Natural killer cell (primary cell): Measurements from ENCODE around the gene FITM2. TPM values are rescaled to one million over a fixed set of nuclear protein-coding genes. Genes with fewer than 3 reads are reported as not detected.

Experiments used
- ATAC-seq, 3 donors: fragments of 150-1000 bp in 2 of 3; fragments of 200-7000 bp in 1 of 3; cut with Tn5 transposase; 1 replicate in 1 of 3; 2 replicates in 2 of 3; pipeline ENCODE4 v1.10.0; 2021; ENCODE audit warnings: mild to moderate bottlenecking in 2 of 3, moderate library complexity in 2 of 3
- DNase-seq, 2 donors: peaks; one replicate each; pipeline versions ENCODE4 v3.0.0 to v3.0.0-alpha.2; 2013 to 2021; ENCODE audit warnings: mixed read lengths in 1 of 2
- H3K27ac ChIP-seq: one replicate; pipeline ENCODE4 v1.5.1; 2013; ENCODE audit warnings: mild to moderate bottlenecking, low read length
- H3K27me3 ChIP-seq: one replicate; pipeline ENCODE4 v1.6.1; 2013; ENCODE audit warnings: low read length; ENCODE audit not compliant: control insufficient read depth, insufficient read depth
- H3K36me3 ChIP-seq: one replicate; pipeline ENCODE4 v1.6.1; 2013; ENCODE audit warnings: low read length; ENCODE audit not compliant: control insufficient read depth, insufficient read depth
- H3K4me1 ChIP-seq: one replicate; pipeline ENCODE4 v1.6.1; 2013; ENCODE audit warnings: low read length; ENCODE audit not compliant: control insufficient read depth, insufficient read depth
- H3K4me3 ChIP-seq: one replicate; pipeline ENCODE4 v1.5.1; 2013; ENCODE audit warnings: low read length
- H3K9me3 ChIP-seq: one replicate; pipeline ENCODE4 v1.6.1; 2013; ENCODE audit warnings: low read length; ENCODE audit not compliant: control insufficient read depth, insufficient read depth
- H3K27ac Mint-ChIP-seq, 2 donors: one replicate each; pipeline ENCODE4 v1.8.0; 2022; ENCODE audit warnings: mild to moderate bottlenecking in 2 of 2, mixed read lengths in 2 of 2, moderate library complexity in 1 of 2
- H3K27me3 Mint-ChIP-seq, 2 donors: one replicate each; pipeline ENCODE4 v1.8.0; 2022; ENCODE audit warnings: low read depth in 2 of 2, mixed read lengths in 2 of 2
- H3K36me3 Mint-ChIP-seq: one replicate; pipeline ENCODE4 v1.8.0; 2022; ENCODE audit warnings: mixed read lengths
- H3K4me1 Mint-ChIP-seq, 2 donors: one replicate each; pipeline ENCODE4 v1.8.0; 2022; ENCODE audit warnings: mixed read lengths in 2 of 2
- H3K4me3 Mint-ChIP-seq: one replicate; pipeline ENCODE4 v1.8.0; 2022; ENCODE audit warnings: mild to moderate bottlenecking, moderate library complexity, mixed read lengths
- H3K9me3 Mint-ChIP-seq, 2 donors: one replicate each; pipeline ENCODE4 v1.8.0; 2022; ENCODE audit warnings: mixed read lengths in 2 of 2
- CTCF ChIP-seq: fragments of 200-600 bp; IDR thresholded peaks from one replicate; pipeline ENCODE4 v1.8.0; 2022; ENCODE audit warnings: antibody characterized with exemption
- WGBS: methylation state at CpG from one replicate; pipeline ENCODE4 v1.1.7; 2013; ENCODE audit warnings: missing lambda C conversion rate; ENCODE audit not compliant: insufficient coverage; 5-methylcytosine and 5-hydroxymethylcytosine counted together
- intact Hi-C: fragments of 100-400 bp; cut with micrococcal nuclease; formaldehyde crosslinking; loops from one replicate; pipeline ENCODE4 v1.14.2; 2022
- total RNA-seq, 4 donors: library from RNA; stranded (reverse); fragments of 120-200 nt in 1 of 4; gene quantifications; one replicate each; pipeline versions ENCODE4 v1.2.3 to v1.2.4, GENCODE V29; 2013 to 2022

The FITM2 gene
- total RNA-seq, 3 donors from 2014 or later (not counting 1 experiment from before 2014, with no cell fraction given) = 3.7 to 6.0 (median 3.9) TPM

DNA sequence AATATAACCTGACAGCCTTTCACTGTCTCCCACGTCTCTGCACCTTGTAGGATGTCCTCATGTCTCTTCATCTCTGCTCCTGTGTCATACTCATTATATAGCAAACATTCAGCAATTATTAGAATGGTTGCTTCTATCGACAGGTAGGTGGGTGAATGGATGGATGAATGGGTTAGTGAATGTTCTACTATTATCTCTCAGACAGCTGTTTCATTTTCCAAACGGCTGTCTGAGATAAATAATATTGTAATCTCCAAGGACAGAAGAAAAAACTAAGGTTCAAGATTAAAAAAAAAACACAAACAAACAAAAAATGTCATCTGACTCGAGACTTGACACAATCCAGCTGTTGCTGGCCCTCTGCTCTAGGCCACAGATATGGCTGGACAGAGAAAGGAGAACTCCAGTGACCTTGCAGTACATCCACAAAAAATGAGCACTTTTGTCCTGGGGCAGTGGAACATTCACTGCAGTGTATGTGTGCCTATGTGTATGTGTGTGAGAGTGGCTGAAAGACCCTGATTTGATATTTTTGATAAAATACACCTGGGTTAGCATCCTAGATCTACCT, 46.6 kb upstream of the FITM2 start:
- H3K9me3 Mint-ChIP-seq = no peaks in the 10 kb centered on the region
- intact Hi-C loops = no loop called here
- TF ChIP-seq CTCF = no peak
- Histone ChIP-seq H3K27me3 (no peaks in the 10 kb centered on the region), H3K4me3 (no peak overlapping the region), H3K4me1 (no peaks in the 10 kb centered on the region), H3K36me3 (no peaks in the 10 kb centered on the region), H3K27ac (no peak overlapping the region), H3K9me3 (no peaks in the 10 kb centered on the region)
- no peaks in the 10 kb centered on the region for H3K36me3 Mint-ChIP-seq
- ATAC-seq (no peak), DNase-seq (no peak)
- H3K27me3 Mint-ChIP-seq = peaks cover 14 to 15% of the 10 kb centered on the region in 2 donors
- H3K4me1 Mint-ChIP-seq = no peaks in the 10 kb centered on the region
- WGBS = 58% methylated on average over 2 of the region's 4 CpGs
- no peak overlapping the region for H3K4me3 Mint-ChIP-seq
- no peak overlapping the region for H3K27ac Mint-ChIP-seq

GRCh38 chr20:44357020-44357419, 46.0 kb upstream of the FITM2 start:
- Histone ChIP-seq H3K9me3 (no peaks in the 10 kb centered on the region), H3K4me3 (no peak overlapping the region), H3K36me3 (no peaks in the 10 kb centered on the region), H3K4me1 (no peaks in the 10 kb centered on the region), H3K27ac (no peak overlapping the region), H3K27me3 (no peaks in the 10 kb centered on the region)
- 77% methylated on average over 1 of the region's 2 CpGs for WGBS
- Mint-ChIP-seq H3K36me3 (no peaks in the 10 kb centered on the region), H3K4me3 (no peak overlapping the region), H3K27ac (no peak overlapping the region), H3K9me3 (no peaks in the 10 kb centered on the region), H3K27me3 (peaks cover 14 to 18% of the 10 kb centered on the region in 2 donors), H3K4me1 (no peaks in the 10 kb centered on the region)
- ATAC-seq (no peak), DNase-seq (no peak)
- TF ChIP-seq CTCF = no peak
- intact Hi-C loops = no loop called here

GRCh38 chr20:44356353-44356723, 45.3 kb upstream of the FITM2 start:
- Mint-ChIP-seq H3K4me3 (no peak overlapping the region), H3K4me1 (no peaks in the 10 kb centered on the region), H3K27ac (no peak overlapping the region), H3K36me3 (no peaks in the 10 kb centered on the region), H3K27me3 (peaks cover 8 to 18% of the 10 kb centered on the region in 2 donors), H3K9me3 (no peaks in the 10 kb centered on the region)
- H3K4me1 ChIP-seq = no peaks in the 10 kb centered on the region
- no peak overlapping the region for H3K27ac ChIP-seq
- DNase-seq = no peak
- intact Hi-C loops = no loop called here
- WGBS = 86% methylated on average over 14 of the region's 14 CpGs
- no peak for ATAC-seq
- TF ChIP-seq CTCF = no peak
- H3K9me3 ChIP-seq = no peaks in the 10 kb centered on the region
- no peaks in the 10 kb centered on the region for H3K36me3 ChIP-seq
- H3K4me3 ChIP-seq = no peak overlapping the region
- no peaks in the 10 kb centered on the region for H3K27me3 ChIP-seq
